ENCODE data around the gene KCNMA1. TPM values are rescaled to one million over a fixed set of nuclear protein-coding genes. Genes with fewer than 3 reads are reported as not detected.

KCNMA1 gene
- total RNA-seq, 2 experiments from 2014 or later, result not detected

DNA sequence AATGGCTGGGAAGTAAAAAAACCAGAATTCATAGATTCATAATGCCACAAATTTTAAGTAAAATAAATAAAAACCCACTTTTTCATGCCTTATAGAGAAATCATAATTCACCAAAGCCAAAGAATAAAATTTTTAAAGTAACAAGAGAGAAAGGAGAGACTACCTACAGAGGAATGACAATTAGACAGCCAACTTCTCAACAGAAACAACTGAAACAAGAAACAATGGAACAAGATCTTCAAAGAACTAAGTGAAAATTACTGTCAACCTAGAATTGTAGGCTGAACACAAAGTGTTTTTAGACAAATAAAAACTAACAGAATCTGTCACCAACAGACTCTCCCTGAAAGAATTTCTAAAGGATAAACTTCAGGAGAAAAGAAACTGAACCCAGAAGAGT lies 15.6 kb upstream of the KCNMA1 start:
- H3K27ac Mint-ChIP-seq, result no peak overlapping the region

DNA sequence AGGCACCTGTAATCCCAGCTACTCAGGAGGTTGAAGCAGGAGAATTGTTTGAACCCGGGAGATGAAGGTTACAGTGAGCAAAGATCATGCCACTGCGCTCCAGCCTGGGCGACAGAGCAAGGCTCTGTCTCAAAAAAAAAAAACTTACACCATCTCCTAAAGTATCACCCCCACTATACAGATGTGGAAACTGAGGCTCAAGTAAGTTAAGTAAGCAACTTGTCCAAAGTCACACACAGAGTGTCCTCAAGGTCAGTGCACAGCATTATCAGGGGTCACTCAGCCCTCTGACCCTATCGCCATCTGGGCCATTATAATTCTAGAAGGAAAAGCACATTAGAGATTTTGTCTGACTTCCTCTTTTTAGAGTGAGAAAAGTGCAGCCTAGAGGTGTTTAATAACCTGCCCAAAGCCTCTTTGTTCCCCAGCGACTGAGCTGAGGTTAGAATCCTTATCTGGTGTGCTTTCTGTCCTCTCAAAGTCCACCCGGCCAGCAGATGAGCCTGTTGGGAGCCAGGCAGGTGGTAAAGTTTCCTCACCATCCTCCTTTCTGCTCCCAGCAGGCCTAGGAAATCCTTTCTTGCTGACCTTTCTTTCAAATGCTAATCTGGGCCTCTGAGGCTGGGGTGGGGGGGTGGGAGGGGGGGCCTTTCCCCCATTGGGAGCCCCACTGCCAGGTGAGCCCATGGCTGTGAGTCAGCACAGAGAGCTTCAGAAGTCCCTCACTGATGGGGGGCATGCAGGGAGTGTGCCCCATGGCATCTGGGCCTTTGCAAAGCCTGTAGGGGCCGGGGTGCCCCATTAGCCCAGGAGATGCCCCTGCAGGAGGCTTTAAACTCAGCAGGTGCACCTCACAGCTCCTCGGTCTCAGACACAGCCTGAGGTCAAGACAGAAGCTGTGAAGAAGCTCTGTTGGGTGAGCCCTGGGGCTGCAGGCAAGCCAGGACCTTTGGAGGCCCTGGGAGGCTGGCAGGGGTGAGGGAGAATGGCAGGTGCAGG lies 12.0 kb upstream of the KCNMA1 start:
- H3K27me3 Mint-ChIP-seq, result peaks cover 14% of the 10 kb centered on the region
- no peak overlapping the region for H3K27ac Mint-ChIP-seq
- no peak for DNase-seq
- ChIA-PET POLR2A (no interaction called here), CTCF (interaction anchor here (1.4 kb wide), 1 partner anchor 62 kb away, joined by 7 read pairs; no protein-coding TSS in a partner anchor)
- intact Hi-C loops (cut with micrococcal nuclease), result no loop called here
- no peak overlapping the region for H3K4me3 Mint-ChIP-seq
- H3K9me3 Mint-ChIP-seq, result peaks cover 6% of the 10 kb centered on the region
- no peaks in the 10 kb centered on the region for H3K36me3 Mint-ChIP-seq
- no peaks in the 10 kb centered on the region for H3K4me1 Mint-ChIP-seq (ENCODE audit: low read depth)

More for the DNA sequence above, 15.6 kb upstream of the KCNMA1 start:
- CTCF ChIA-PET, result interaction anchor here (1.5 kb wide), 1 partner anchor 12 kb away, joined by 3 read pairs; no protein-coding TSS in a partner anchor
- POLR2A ChIA-PET, result no interaction called here
- DNase-seq, result no peak
- Mint-ChIP-seq H3K9me3 (peaks cover 13% of the 10 kb centered on the region), H3K27me3 (peaks cover 6% of the 10 kb centered on the region), H3K36me3 (no peaks in the 10 kb centered on the region), H3K4me1 (ENCODE audit: low read depth) (no peaks in the 10 kb centered on the region), H3K4me3 (no peak overlapping the region)
- intact Hi-C loops (cut with micrococcal nuclease), result no loop called here

GRCh38 chr10:77648472-77648871 lies 10.9 kb upstream of the KCNMA1 start:
- POLR2A ChIA-PET, result no interaction called here
- no peak for DNase-seq
- H3K27ac Mint-ChIP-seq, result no peak overlapping the region
- peaks cover 14% of the 10 kb centered on the region for H3K27me3 Mint-ChIP-seq
- intact Hi-C loops (cut with micrococcal nuclease), result no loop called here
- no peaks in the 10 kb centered on the region for H3K36me3 Mint-ChIP-seq
- no peaks in the 10 kb centered on the region for H3K4me1 Mint-ChIP-seq (ENCODE audit: low read depth)
- CTCF ChIA-PET, result no interaction called here
- H3K9me3 Mint-ChIP-seq, result peaks cover 6% of the 10 kb centered on the region
- no peak overlapping the region for H3K4me3 Mint-ChIP-seq

DNA sequence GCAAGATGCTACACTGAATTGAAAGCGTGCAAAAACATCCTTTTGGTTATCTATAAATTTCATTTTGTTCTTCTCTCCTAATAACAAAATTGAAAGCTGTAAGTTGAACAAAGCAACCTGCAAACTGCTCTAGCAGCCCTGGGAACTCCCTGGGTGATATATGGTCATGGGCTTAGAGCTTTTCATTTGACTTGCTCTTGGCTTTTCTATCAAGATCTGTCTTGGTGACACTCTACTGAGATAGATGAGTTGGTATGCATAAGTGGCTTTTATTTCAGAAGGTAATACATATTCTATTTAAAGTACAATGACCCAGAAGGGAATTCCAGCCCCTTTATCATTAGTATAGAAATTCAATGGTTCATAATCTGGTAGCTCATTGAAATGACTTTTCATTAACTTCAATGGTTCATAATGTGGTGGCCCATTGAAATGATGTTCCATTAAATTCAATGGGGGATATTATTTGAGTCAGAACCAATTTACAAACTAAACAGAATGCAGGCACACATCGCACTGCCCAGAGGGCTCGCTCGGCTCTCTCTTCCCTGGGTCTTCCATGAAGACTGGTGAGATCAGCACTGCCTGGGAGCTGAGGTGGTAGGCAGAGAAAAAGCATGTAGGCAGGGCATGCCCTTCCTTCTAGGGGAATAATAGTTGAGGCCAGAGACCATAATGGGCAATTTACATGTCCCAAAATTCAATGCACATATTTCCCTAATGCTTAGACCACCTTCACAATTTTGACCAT lies 10.1 kb upstream of the KCNMA1 start:
- CTCF ChIA-PET, result interaction anchor here (0.7 to 1.0 kb wide), 4 partner anchors 15 to 482 kb away, joined by 3 to 4 read pairs (median 3); no protein-coding TSS in a partner anchor
- DNase-seq, result no peak
- Mint-ChIP-seq H3K27me3 (peaks cover 14% of the 10 kb centered on the region), H3K36me3 (no peaks in the 10 kb centered on the region), H3K4me1 (ENCODE audit: low read depth) (no peaks in the 10 kb centered on the region), H3K4me3 (no peak overlapping the region), H3K9me3 (no peaks in the 10 kb centered on the region), H3K27ac (no peak overlapping the region)
- intact Hi-C loops (cut with micrococcal nuclease), result no loop called here
- POLR2A ChIA-PET, result no interaction called here

DNA sequence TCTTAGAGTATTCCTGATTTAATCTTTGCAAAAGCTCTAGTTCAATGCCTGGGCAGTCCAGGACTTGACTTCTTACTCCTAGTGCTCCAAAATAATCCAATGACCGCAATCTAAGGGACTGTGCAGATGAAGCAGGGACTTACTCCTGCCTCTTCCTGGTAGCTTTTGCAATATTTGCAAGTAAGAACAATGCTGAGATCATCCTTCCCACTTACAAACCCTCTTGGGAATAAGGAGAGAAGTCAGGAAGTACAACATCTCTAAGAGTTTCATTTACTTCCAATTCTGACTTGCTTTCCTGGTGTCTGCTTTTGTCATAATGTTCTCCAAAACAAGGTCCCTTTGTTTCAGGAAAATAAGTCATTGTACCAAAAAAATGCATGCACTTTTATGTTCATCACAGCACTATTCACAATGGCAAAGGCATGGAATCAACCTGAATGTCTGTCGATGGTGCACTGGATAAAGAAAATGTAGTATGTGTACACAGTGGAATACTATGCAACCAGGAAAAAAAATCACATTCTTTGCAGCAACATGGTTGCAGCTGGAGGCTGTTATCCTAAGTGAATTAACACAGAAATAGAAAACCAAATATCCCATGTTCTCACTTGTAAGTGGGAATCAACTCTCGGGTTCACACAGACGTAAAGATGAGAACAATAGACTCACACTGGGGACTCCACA lies 7.1 kb upstream of the KCNMA1 start:
- H3K27ac Mint-ChIP-seq, result no peak overlapping the region
- no peaks in the 10 kb centered on the region for H3K9me3 Mint-ChIP-seq
- POLR2A ChIA-PET, result no interaction called here
- H3K4me1 Mint-ChIP-seq (ENCODE audit: low read depth), result no peaks in the 10 kb centered on the region
- H3K36me3 Mint-ChIP-seq, result no peaks in the 10 kb centered on the region
- H3K4me3 Mint-ChIP-seq, result no peak overlapping the region
- CTCF ChIA-PET, result interaction anchor here (0.8 to 6.2 kb wide), 7 partner anchors 10 to 479 kb away, joined by 3 to 57 read pairs (median 8); no protein-coding TSS in a partner anchor
- peaks cover 26% of the 10 kb centered on the region for H3K27me3 Mint-ChIP-seq
- intact Hi-C loops (cut with micrococcal nuclease), result no loop called here
- no peak for DNase-seq

GRCh38 chr10:77643795-77644468 lies 6.3 kb upstream of the KCNMA1 start:
- H3K27me3 Mint-ChIP-seq, result peaks cover 33% of the 10 kb centered on the region
- CTCF ChIA-PET, result interaction anchor here (0.7 to 6.2 kb wide), 7 partner anchors 10 to 478 kb away, joined by 3 to 57 read pairs (median 8); no protein-coding TSS in a partner anchor
- H3K36me3 Mint-ChIP-seq, result no peaks in the 10 kb centered on the region
- H3K4me1 Mint-ChIP-seq (ENCODE audit: low read depth), result no peaks in the 10 kb centered on the region
- peak; percentile 29 for DNase-seq
- no peaks in the 10 kb centered on the region for H3K9me3 Mint-ChIP-seq
- intact Hi-C loops (cut with micrococcal nuclease), result loop anchor here (2.0 kb wide), 1 partner anchor 251 kb away; no protein-coding TSS in a partner anchor
- H3K27ac Mint-ChIP-seq, result no peak overlapping the region
- POLR2A ChIA-PET, result no interaction called here
- H3K4me3 Mint-ChIP-seq, result no peak overlapping the region

DNA sequence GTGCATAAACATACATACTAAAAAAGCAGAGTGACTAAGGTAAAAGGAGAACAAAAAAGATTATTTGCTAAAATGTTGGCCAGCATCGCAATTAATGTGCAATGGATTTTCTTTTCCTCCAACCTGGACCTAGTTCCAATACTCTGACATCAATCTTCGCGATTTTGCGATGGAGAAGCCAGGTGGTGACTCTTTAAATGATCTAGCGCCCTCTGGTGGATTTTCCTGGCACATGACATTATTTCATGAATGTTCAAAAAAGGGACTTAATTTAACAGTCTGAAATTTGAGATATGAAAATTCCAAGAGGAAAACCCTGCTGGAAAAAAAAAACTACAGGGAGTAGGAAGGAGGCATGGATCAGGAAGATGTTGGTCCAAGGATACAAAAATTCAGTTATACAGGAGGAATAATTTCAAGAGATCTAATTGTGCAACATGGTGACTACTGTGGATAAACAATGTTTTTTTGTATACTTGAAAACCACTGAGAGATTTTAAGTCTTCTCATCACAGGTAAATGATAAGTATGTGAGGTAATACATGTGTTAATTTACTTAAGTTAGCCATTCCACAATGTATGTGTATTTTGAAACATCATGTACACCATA lies 4.3 kb upstream of the KCNMA1 start:
- H3K4me1 Mint-ChIP-seq (ENCODE audit: low read depth), result peaks cover 2% of the 10 kb centered on the region
- H3K36me3 Mint-ChIP-seq, result no peaks in the 10 kb centered on the region
- H3K27me3 Mint-ChIP-seq, result peaks cover 34% of the 10 kb centered on the region
- intact Hi-C loops (cut with micrococcal nuclease), result loop anchor here (1.0 to 2.0 kb wide), 2 partner anchors 249 to 477 kb away; no protein-coding TSS in a partner anchor
- H3K4me3 Mint-ChIP-seq, result no peak overlapping the region
- no peaks in the 10 kb centered on the region for H3K9me3 Mint-ChIP-seq
- ChIA-PET CTCF (interaction anchor here (0.6 to 6.2 kb wide), 14 partner anchors 9 to 618 kb away, joined by 3 to 57 read pairs (median 4); no protein-coding TSS in a partner anchor), POLR2A (interaction anchor here (0.6 kb wide), 1 partner anchor 12 kb away, joined by 3 read pairs; no protein-coding TSS in a partner anchor)
- no peak overlapping the region for H3K27ac Mint-ChIP-seq
- DNase-seq, result peak; percentile 38

DNA sequence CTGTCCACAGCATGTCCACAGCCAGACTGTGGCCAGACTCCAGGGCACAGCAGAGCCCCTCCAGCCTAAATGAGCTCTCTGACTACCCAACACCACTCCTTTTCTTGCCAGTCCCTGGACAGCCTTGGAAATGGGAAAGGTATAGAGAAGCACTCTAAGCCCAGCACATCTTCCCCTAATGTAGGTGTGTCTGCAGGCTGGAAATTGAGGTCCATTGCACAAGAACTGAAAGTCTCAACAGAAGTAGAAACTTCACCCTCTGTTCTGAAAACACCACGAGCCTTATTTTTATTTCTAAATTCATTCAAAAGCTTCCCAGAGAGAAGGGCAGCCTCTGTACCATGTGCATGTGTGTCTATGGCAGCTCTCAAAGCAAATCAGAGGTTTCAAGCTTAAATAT lies 3.7 kb upstream of the KCNMA1 start:
- Mint-ChIP-seq H3K4me3 (no peak overlapping the region), H3K9me3 (no peaks in the 10 kb centered on the region), H3K27me3 (peaks cover 40% of the 10 kb centered on the region), H3K4me1 (ENCODE audit: low read depth) (peaks cover 3% of the 10 kb centered on the region), H3K36me3 (no peaks in the 10 kb centered on the region), H3K27ac (no peak overlapping the region)
- intact Hi-C loops (cut with micrococcal nuclease), result no loop called here
- POLR2A ChIA-PET, result interaction anchor here (0.6 kb wide), 1 partner anchor 12 kb away, joined by 3 read pairs; no protein-coding TSS in a partner anchor
- DNase-seq, result no peak
- CTCF ChIA-PET, result interaction anchor here (0.6 to 6.2 kb wide), 11 partner anchors 12 to 483 kb away, joined by 3 to 57 read pairs (median 4); no protein-coding TSS in a partner anchor

GRCh38 chr10:77640167-77640566 lies 2.6 kb upstream of the KCNMA1 start:
- Mint-ChIP-seq H3K4me1 (ENCODE audit: low read depth) (peaks cover 3% of the 10 kb centered on the region), H3K27ac (no peak overlapping the region), H3K9me3 (no peaks in the 10 kb centered on the region), H3K27me3 (peaks cover 45% of the 10 kb centered on the region), H3K4me3 (no peak overlapping the region), H3K36me3 (no peaks in the 10 kb centered on the region)
- CTCF ChIA-PET, result interaction anchor here (3.8 to 6.2 kb wide), 2 partner anchors 466 to 475 kb away, joined by 51 to 57 read pairs; no protein-coding TSS in a partner anchor
- no peak for DNase-seq
- POLR2A ChIA-PET, result no interaction called here
- intact Hi-C loops (cut with micrococcal nuclease), result no loop called here

DNA sequence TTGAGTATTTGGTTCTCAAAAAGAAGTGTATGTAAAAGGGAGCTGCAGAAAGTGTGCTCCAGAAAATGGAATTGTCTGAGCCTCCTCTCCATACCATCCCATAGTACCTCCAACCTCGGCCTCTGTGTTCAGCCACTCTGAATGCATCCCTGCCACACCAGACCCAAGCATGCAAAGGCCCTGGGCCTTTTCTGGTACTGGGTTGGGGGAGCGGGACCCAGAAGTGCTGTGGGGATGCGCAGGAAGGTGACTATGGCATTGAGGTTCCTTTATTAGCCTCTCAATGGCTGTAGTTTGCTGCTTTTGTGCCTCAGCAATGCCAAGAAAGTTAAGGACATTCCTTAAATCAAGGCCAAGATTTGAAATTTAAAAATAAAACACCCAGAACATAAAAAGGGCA lies 2.1 kb upstream of the KCNMA1 start:
- no peak for DNase-seq
- H3K9me3 Mint-ChIP-seq, result no peaks in the 10 kb centered on the region
- H3K4me3 Mint-ChIP-seq, result no peak overlapping the region
- intact Hi-C loops (cut with micrococcal nuclease), result no loop called here
- H3K27ac Mint-ChIP-seq, result no peak overlapping the region
- ChIA-PET CTCF (interaction anchor here (1.1 to 6.2 kb wide), 3 partner anchors 466 to 478 kb away, joined by 3 to 57 read pairs (median 51); no protein-coding TSS in a partner anchor), POLR2A (no interaction called here)
- peaks cover 45% of the 10 kb centered on the region for H3K27me3 Mint-ChIP-seq
- no peaks in the 10 kb centered on the region for H3K36me3 Mint-ChIP-seq
- peaks cover 3% of the 10 kb centered on the region for H3K4me1 Mint-ChIP-seq (ENCODE audit: low read depth)

Data from activated CD4-positive, alpha-beta memory T cell treated with anti-CD3 and anti-CD28 coated beads for 36 hours (primary cell).